22Rv1 (cell line): ENCODE results near the gene CREBL2.

Source experiments
- ZFX ChIP-seq: fragments of 450-650 bp; IDR thresholded peaks from 2 replicates; pipeline ENCODE4 v1.6.1; 2017; ENCODE audit warnings: antibody characterized with exemption, borderline replicate concordance
- TF ChIP-seq, protein P1 (sequence below): fragments of 450-650 bp; IDR thresholded peaks from 2 replicates; pipeline ENCODE4 v1.5.1; 2017; ENCODE audit warnings: mild to moderate bottlenecking

GRCh38 chr12:12586879-12587675, 24.6 kb upstream of the CREBL2 start:
- TF ChIP-seq, protein P1, sequence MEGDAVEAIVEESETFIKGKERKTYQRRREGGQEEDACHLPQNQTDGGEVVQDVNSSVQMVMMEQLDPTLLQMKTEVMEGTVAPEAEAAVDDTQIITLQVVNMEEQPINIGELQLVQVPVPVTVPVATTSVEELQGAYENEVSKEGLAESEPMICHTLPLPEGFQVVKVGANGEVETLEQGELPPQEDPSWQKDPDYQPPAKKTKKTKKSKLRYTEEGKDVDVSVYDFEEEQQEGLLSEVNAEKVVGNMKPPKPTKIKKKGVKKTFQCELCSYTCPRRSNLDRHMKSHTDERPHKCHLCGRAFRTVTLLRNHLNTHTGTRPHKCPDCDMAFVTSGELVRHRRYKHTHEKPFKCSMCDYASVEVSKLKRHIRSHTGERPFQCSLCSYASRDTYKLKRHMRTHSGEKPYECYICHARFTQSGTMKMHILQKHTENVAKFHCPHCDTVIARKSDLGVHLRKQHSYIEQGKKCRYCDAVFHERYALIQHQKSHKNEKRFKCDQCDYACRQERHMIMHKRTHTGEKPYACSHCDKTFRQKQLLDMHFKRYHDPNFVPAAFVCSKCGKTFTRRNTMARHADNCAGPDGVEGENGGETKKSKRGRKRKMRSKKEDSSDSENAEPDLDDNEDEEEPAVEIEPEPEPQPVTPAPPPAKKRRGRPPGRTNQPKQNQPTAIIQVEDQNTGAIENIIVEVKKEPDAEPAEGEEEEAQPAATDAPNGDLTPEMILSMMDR = no peak
- TF ChIP-seq ZFX = no peak
